ENCODE data around the gene SSR1.
A peak's percentile ranks its signal among the peaks of the same experiment; 100 is the strongest.
"Not testable (repeated sequence)": the region's sequence is repeated elsewhere in the genome, so short reads cannot be mapped to it uniquely, and the experiment has no call there.

Gene SSR1

DNA sequence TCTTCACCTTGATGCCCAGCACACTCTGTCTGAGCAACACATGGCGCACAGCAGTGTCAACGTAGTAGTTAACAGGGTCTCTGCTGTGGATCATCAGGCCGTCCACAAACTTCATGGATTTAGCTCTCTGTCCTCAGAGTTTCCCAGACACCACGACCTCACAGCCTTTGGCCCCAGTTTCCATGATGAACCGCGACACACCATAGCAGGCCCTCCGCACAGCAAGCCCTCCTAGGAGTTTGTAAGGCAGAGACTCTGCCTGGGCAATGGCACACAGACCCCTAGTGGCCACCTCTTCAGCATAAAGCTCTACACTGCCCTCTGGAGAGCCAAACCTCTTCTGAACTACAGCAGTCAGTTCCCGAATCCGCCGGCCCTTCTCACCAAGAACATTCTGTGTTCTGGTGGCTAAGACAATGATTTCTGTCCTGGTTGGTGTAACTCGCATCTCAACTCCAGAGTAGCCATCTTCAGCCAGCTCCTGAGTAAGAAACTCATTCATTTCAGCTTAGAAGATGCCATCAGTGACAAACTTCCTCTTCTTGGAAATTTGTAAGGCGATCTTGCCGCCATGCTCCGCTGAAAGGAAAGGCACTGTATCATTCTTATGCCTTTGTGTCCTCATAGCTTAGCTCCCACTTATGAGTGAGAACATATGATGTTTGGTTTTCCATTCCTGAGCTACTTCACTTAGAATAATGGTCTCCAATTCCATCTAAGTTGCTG is 26.2 kb upstream of the SSR1 start:
- H3K4me3 ChIP-seq (ENCODE audit: low read length, poor library complexity, severe bottlenecking); H4K20me1 ChIP-seq (ENCODE audit: insufficient read depth, low read length, poor library complexity, severe bottlenecking); H3K9ac ChIP-seq (ENCODE audit: low read depth, low read length, poor library complexity, severe bottlenecking); H2AFZ ChIP-seq (ENCODE audit: low read length); H3F3A ChIP-seq (ENCODE audit: low read depth); H3K27me3 ChIP-seq (ENCODE audit: insufficient read depth, low read length, poor library complexity, severe bottlenecking); H3K36me3 ChIP-seq (ENCODE audit: insufficient read depth, low read length); H3K4me2 ChIP-seq (ENCODE audit: low read depth, low read length, poor library complexity, severe bottlenecking); H3K9me3 ChIP-seq (ENCODE audit: insufficient read depth, low read depth, low read length); H3K4me1 ChIP-seq (ENCODE audit: insufficient read depth, low read length, poor library complexity, severe bottlenecking); H3K9me2 ChIP-seq (replicated peaks; ENCODE audit: low read depth, low read length); H3K79me2 ChIP-seq (ENCODE audit: insufficient read depth, low read length): not testable (repeated sequence)
- TF ChIP-seq, protein P1, sequence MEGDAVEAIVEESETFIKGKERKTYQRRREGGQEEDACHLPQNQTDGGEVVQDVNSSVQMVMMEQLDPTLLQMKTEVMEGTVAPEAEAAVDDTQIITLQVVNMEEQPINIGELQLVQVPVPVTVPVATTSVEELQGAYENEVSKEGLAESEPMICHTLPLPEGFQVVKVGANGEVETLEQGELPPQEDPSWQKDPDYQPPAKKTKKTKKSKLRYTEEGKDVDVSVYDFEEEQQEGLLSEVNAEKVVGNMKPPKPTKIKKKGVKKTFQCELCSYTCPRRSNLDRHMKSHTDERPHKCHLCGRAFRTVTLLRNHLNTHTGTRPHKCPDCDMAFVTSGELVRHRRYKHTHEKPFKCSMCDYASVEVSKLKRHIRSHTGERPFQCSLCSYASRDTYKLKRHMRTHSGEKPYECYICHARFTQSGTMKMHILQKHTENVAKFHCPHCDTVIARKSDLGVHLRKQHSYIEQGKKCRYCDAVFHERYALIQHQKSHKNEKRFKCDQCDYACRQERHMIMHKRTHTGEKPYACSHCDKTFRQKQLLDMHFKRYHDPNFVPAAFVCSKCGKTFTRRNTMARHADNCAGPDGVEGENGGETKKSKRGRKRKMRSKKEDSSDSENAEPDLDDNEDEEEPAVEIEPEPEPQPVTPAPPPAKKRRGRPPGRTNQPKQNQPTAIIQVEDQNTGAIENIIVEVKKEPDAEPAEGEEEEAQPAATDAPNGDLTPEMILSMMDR (conservative IDR thresholded peaks at IDR 0.05; ENCODE audit: low read length): peak; percentile 87

DNA sequence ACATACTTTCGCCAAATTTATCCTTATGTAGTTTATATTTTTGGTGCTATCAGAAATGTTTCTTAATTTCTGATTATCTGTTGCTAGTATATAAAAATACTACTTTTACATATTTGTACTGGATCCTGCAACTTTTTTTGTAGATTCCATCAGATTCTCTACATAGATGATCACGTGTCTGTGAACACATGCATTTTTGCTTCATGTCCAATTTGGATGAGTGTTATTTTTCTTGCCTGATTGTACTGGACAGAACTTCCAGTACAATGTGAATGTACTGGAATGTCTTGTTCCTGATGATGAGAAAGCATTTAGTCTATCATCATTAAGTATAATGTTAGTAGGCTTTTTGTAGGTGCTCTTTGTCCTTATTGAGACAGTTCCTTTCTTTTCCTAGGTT is 25.0 kb upstream of the SSR1 start:
- H3K79me2 ChIP-seq (ENCODE audit: insufficient read depth, low read length): no peaks in the 10 kb centered on the region
- no peak overlapping the region for H3K4me3 ChIP-seq (ENCODE audit: low read length, poor library complexity, severe bottlenecking)
- H3K9me3 ChIP-seq (ENCODE audit: insufficient read depth, low read depth, low read length): no peaks in the 10 kb centered on the region
- no peaks in the 10 kb centered on the region for H3K27me3 ChIP-seq (ENCODE audit: insufficient read depth, low read length, poor library complexity, severe bottlenecking)
- H3K9ac ChIP-seq (ENCODE audit: low read depth, low read length, poor library complexity, severe bottlenecking): no peak overlapping the region
- no peak overlapping the region for H3K4me2 ChIP-seq (ENCODE audit: low read depth, low read length, poor library complexity, severe bottlenecking)
- H4K20me1 ChIP-seq (ENCODE audit: insufficient read depth, low read length, poor library complexity, severe bottlenecking): no peaks in the 10 kb centered on the region
- no peaks in the 10 kb centered on the region for H3K9me2 ChIP-seq (replicated peaks; ENCODE audit: low read depth, low read length)
- TF ChIP-seq EZH2phosphoT487 (IDR thresholded peaks at IDR 0.05; ENCODE audit: borderline replicate concordance): no peak
- TF ChIP-seq, protein P1 (conservative IDR thresholded peaks at IDR 0.05; ENCODE audit: low read length): no peak
- H3K36me3 ChIP-seq (ENCODE audit: insufficient read depth, low read length): no peaks in the 10 kb centered on the region
- H3F3A ChIP-seq (ENCODE audit: low read depth): no peaks in the 10 kb centered on the region
- H3K4me1 ChIP-seq (ENCODE audit: insufficient read depth, low read length, poor library complexity, severe bottlenecking): no peaks in the 10 kb centered on the region
- H2AFZ ChIP-seq (ENCODE audit: low read length): no peak overlapping the region

DNA sequence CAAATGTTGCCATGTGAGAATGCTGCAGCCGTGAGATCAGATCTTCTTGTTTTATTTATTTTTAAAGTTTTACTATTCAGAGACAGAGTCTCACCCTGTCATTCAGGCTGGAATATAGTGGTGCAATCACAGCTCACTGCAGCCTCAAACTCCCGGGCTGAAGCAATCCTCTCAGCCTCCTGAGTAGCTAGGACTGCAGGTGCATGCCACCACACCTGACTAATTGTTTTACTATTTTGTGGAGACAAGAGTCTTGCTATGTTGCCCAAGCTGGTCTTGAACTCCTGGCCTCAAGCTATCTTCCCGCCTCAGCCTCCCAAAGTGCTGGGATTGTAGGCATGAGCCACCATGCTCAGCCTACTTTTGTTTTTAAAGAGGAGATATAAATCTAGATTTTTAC is 22.5 kb upstream of the SSR1 start:
- Histone ChIP-seq H3K9ac (ENCODE audit: low read depth, low read length, poor library complexity, severe bottlenecking) (no peak overlapping the region), H3K9me3 (ENCODE audit: insufficient read depth, low read depth, low read length) (no peaks in the 10 kb centered on the region), H3K27me3 (ENCODE audit: insufficient read depth, low read length, poor library complexity, severe bottlenecking) (no peaks in the 10 kb centered on the region)

More for the DNA sequence above, 22.5 kb upstream of the SSR1 start:
- no peak overlapping the region for H3K4me2 ChIP-seq (ENCODE audit: low read depth, low read length, poor library complexity, severe bottlenecking)
- H3K36me3 ChIP-seq (ENCODE audit: insufficient read depth, low read length): no peaks in the 10 kb centered on the region
- H3K9me2 ChIP-seq (replicated peaks; ENCODE audit: low read depth, low read length): no peaks in the 10 kb centered on the region
- 0 out of 2 replicates have a peak overlapping the region, but pooled peaks have one; percentile 4 for H2AFZ ChIP-seq (ENCODE audit: low read length)
- no peaks in the 10 kb centered on the region for H4K20me1 ChIP-seq (ENCODE audit: insufficient read depth, low read length, poor library complexity, severe bottlenecking)
- H3K4me3 ChIP-seq (ENCODE audit: low read length, poor library complexity, severe bottlenecking): no peak overlapping the region
- H3K4me1 ChIP-seq (ENCODE audit: insufficient read depth, low read length, poor library complexity, severe bottlenecking): no peaks in the 10 kb centered on the region
- H3K79me2 ChIP-seq (ENCODE audit: insufficient read depth, low read length): no peaks in the 10 kb centered on the region
- no peaks in the 10 kb centered on the region for H3F3A ChIP-seq (ENCODE audit: low read depth)
- TF ChIP-seq, protein P1 (conservative IDR thresholded peaks at IDR 0.05; ENCODE audit: low read length): no peak
- TF ChIP-seq EZH2phosphoT487 (IDR thresholded peaks at IDR 0.05; ENCODE audit: borderline replicate concordance): no peak

All from Loucy (cell line).